SK-N-SH (cell line): Measurements from ENCODE around the gene MACROD2. TPM values are rescaled to one million over a fixed set of nuclear protein-coding genes. Genes with fewer than 3 reads are reported as not detected.

Experiments used
- CTCF ChIA-PET: fragments of 300-600, 350-600 bp; formaldehyde crosslinking; extraction: SDS; loops from one replicate; lab custom pipeline; 2021; lab: Yijun Ruan, JAX
- POLR2A ChIA-PET: fragments of 350-600 bp; sonication (Branson Sonifier 250); formaldehyde crosslinking; extraction: SDS; loops from one replicate; lab custom pipeline; 2020; ENCODE audit warnings: antibody characterized with exemption, inconsistent platforms; lab: Yijun Ruan, JAX
- DNase-seq: peaks from one replicate; pipeline ENCODE4 v3.0.0; 2012
- H2AFZ ChIP-seq: fragments of 200-600 bp; sonication (generic); 2 replicates; pipeline ENCODE4 v1.8.1; 2016; ENCODE audit warnings: antibody characterized with exemption, mild to moderate bottlenecking, low read depth
- H3F3A ChIP-seq: fragments of 200-600 bp; sonication (generic); replicated peaks from 2 replicates; pipeline ENCODE3; 2016; ENCODE audit warnings: antibody characterized with exemption, mild to moderate bottlenecking; ENCODE audit not compliant: insufficient read depth
- H3K27ac ChIP-seq, 2 experiments: fragments of 200-500 bp in 1 of 2; fragments of 200-600 bp in 1 of 2; sonication (Bioruptor generic) in 1 of 2; sonication (generic), shearing (Covaris generic) in 1 of 2; 2 replicates each; pipeline versions ENCODE4 v1.5.1 to v1.6.1; 2014 to 2016; ENCODE audit warnings: low read depth in 2 of 2, inconsistent platforms in 1 of 2, low read length in 1 of 2, mild to moderate bottlenecking in 1 of 2, mixed read lengths in 1 of 2
- H3K27me3 ChIP-seq: fragments of 200-600 bp; sonication (generic), shearing (Covaris generic); 2 replicates; pipeline ENCODE4 v1.6.1; 2016; ENCODE audit warnings: mixed run types; ENCODE audit not compliant: insufficient read depth
- H3K36me3 ChIP-seq, 2 experiments: fragments of 200-500 bp in 1 of 2; fragments of 200-600 bp in 1 of 2; sonication (Bioruptor generic) in 1 of 2; sonication (generic) in 1 of 2; replicated peaks in 1 of 2; 2 replicates each; pipeline versions ENCODE3 to v1.5.1; 2014 to 2016; ENCODE audit warnings: low read length in 1 of 2, mild to moderate bottlenecking in 1 of 2; ENCODE audit not compliant: insufficient read depth in 2 of 2, control insufficient read depth in 1 of 2
- H3K4me1 ChIP-seq, 2 experiments: fragments of 200-500 bp in 1 of 2; fragments of 200-600 bp in 1 of 2; sonication (Bioruptor generic) in 1 of 2; sonication (generic), shearing (Covaris generic) in 1 of 2; 2 replicates each; pipeline versions ENCODE4 v1.5.1 to v1.6.1; 2014 to 2016; ENCODE audit warnings: low read depth in 1 of 2, low read length in 1 of 2, mixed run types in 1 of 2; ENCODE audit not compliant: insufficient read depth in 2 of 2, control insufficient read depth in 1 of 2
- H3K4me2 ChIP-seq: fragments of 200-600 bp; sonication (generic), shearing (Covaris generic); 2 replicates; pipeline ENCODE4 v1.6.1; 2017; ENCODE audit warnings: mixed run types
- H3K4me3 ChIP-seq, 2 experiments: fragments of 200-500 bp in 1 of 2; fragments of 200-600 bp in 1 of 2; sonication (Bioruptor generic) in 1 of 2; sonication (generic), shearing (Covaris generic) in 1 of 2; 2 replicates each; pipeline versions ENCODE4 v1.5.1 to v1.8.1; 2014 to 2016; ENCODE audit warnings: low read depth in 2 of 2, inconsistent platforms in 1 of 2, low read length in 1 of 2, mild to moderate bottlenecking in 1 of 2, mixed read lengths in 1 of 2, moderate library complexity in 1 of 2
- H3K79me2 ChIP-seq: fragments of 200-600 bp; sonication (generic); 2 replicates; pipeline ENCODE4 v1.8.1; 2017; ENCODE audit warnings: mild to moderate bottlenecking; ENCODE audit not compliant: insufficient read depth
- H3K9ac ChIP-seq: fragments of 200-600 bp; sonication (generic); 2 replicates; pipeline ENCODE4 v1.6.1; 2017; ENCODE audit warnings: mixed run types
- H3K9me2 ChIP-seq: fragments of 200-600 bp; sonication (generic); 2 replicates; pipeline ENCODE4 v1.6.1; 2017; ENCODE audit warnings: mixed run types
- H3K9me3 ChIP-seq: fragments of 200-600 bp; sonication (generic); 2 replicates; pipeline ENCODE4 v1.6.1; 2017; ENCODE audit warnings: mixed run types, mild to moderate bottlenecking, moderate library complexity
- H4K20me1 ChIP-seq: fragments of 200-600 bp; sonication (generic); 2 replicates; pipeline ENCODE4 v1.6.1; 2017; ENCODE audit warnings: mild to moderate bottlenecking, mixed run types; ENCODE audit not compliant: insufficient read depth
- CHD2 ChIP-seq: fragments of 150-350 bp; IDR thresholded peaks from 2 replicates; pipeline ENCODE4 v1.6.1; 2018; ENCODE audit warnings: low read length; ENCODE audit not compliant: partially characterized antibody
- ELF1 ChIP-seq: IDR thresholded peaks from 2 replicates; pipeline ENCODE4 v1.4.0; 2012
- EP300 ChIP-seq, 2 experiments: IDR thresholded peaks; 2 replicates each; pipeline versions ENCODE4 v1.4.0 to v1.6.1; 2012; ENCODE audit warnings: borderline replicate concordance in 1 of 2, low read depth in 1 of 2, low read length in 1 of 2
- FOSL2 ChIP-seq: IDR thresholded peaks from 2 replicates; pipeline ENCODE4 v1.4.0; 2012; ENCODE audit warnings: low read depth, mild to moderate bottlenecking, moderate library complexity, borderline replicate concordance
- FOXJ3 ChIP-seq: sonication (generic); formaldehyde crosslinking; IDR thresholded peaks from 2 replicates; pipeline ENCODE4 v1.5.1; 2020; ENCODE audit warnings: mild to moderate bottlenecking, missing genetic modification reagents
- FOXM1 ChIP-seq: IDR thresholded peaks from 2 replicates; pipeline ENCODE4 v1.4.0; 2012; ENCODE audit warnings: low read depth, mild to moderate bottlenecking
- GATA2 ChIP-seq: sonication (generic); formaldehyde crosslinking; IDR thresholded peaks from 2 replicates; pipeline ENCODE4 v1.5.0; 2020; ENCODE audit warnings: mild to moderate bottlenecking, missing genetic modification reagents
- JUND ChIP-seq: IDR thresholded peaks from 2 replicates; pipeline ENCODE4 v1.4.0; 2012
- MXI1 ChIP-seq: IDR thresholded peaks from 2 replicates; pipeline ENCODE4 v1.6.1; 2012; ENCODE audit warnings: mild to moderate bottlenecking, low read depth, low read length, improper control_type of control experiment
- POLR2AphosphoS5 ChIP-seq: IDR thresholded peaks from 2 replicates; pipeline ENCODE4 v1.6.1; 2012; ENCODE audit warnings: low read depth, low read length
- RAD21 ChIP-seq: IDR thresholded peaks from 2 replicates; pipeline ENCODE4 v1.6.1; 2012; ENCODE audit warnings: mild to moderate bottlenecking, low read length
- RCOR1 ChIP-seq: fragments of 150-350 bp; IDR thresholded peaks from 2 replicates; pipeline ENCODE4 v1.6.1; 2017; ENCODE audit warnings: antibody characterized with exemption, low read length
- SMC3 ChIP-seq: IDR thresholded peaks from 2 replicates; pipeline ENCODE4 v1.6.1; 2012; ENCODE audit warnings: low read depth, low read length, improper control_type of control experiment
- TAF1 ChIP-seq: IDR thresholded peaks from 2 replicates; pipeline ENCODE4 v1.6.1; 2012; ENCODE audit warnings: low read depth, mild to moderate bottlenecking, low read length, moderate library complexity, borderline replicate concordance
- TCF12 ChIP-seq: IDR thresholded peaks from 2 replicates; pipeline ENCODE4 v1.4.0; 2012
- TEAD4 ChIP-seq: IDR thresholded peaks from 2 replicates; pipeline ENCODE4 v1.4.0; 2012; ENCODE audit warnings: mild to moderate bottlenecking, borderline replicate concordance; ENCODE audit not compliant: insufficient read depth
- WGBS: methylation state at CpG from one replicate; pipeline ENCODE4 v1.1.6; 2017; ENCODE audit warnings: low lambda C conversion rate; 5-methylcytosine and 5-hydroxymethylcytosine counted together
- polyA plus RNA-seq, 3 experiments: library from polyadenylated mRNA; depleted of rRNA; stranded (reverse); fragments of >200 nt; gene quantifications; 2 replicates each; pipeline ENCODE4 v1.2.3, GENCODE V29; 2012
- TF ChIP-seq, protein P1 (sequence below): IDR thresholded peaks from 2 replicates; pipeline ENCODE4 v1.6.1; 2012; ENCODE audit warnings: mild to moderate bottlenecking, low read depth, low read length, moderate library complexity
- TF ChIP-seq, protein P2 (sequence below): fragments of 150-350 bp; IDR thresholded peaks from 2 replicates; pipeline ENCODE4 v1.6.1; 2016; ENCODE audit warnings: mild to moderate bottlenecking, low read depth, low read length
- TF ChIP-seq, protein P3 (sequence below): IDR thresholded peaks from 2 replicates; pipeline ENCODE4; 2012
- TF ChIP-seq, protein P4 (sequence below): IDR thresholded peaks from 2 replicates; pipeline ENCODE4 v1.4.0; 2012; ENCODE audit warnings: low read depth

MACROD2 gene
- polyA plus RNA-seq, 1 of the 3 experiments (the other 2 are of a cell fraction) = 0.33 TPM

DNA sequence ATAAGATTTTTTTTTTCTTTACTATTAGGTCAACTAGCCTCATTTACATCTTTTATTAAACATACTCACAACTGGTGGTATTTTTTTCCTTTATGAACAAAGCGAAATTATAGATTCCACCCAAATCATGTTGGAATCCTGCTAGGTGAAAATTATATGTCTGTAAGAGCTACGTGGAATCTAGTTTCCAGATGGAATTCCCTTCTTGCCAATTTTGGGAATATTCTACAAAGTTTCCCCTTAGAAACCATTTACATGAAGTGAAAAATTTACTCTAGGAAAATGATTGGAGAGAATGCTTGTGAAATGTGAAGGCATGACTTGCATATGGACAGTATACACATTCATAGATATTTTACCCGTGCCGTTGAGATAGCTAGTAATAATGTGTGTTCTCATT, 1466.6 kb downstream of the MACROD2 start:
- no peaks in the 10 kb centered on the region for H3K9me2 ChIP-seq
- H3K79me2 ChIP-seq = no peaks in the 10 kb centered on the region
- no peaks in the 10 kb centered on the region for H4K20me1 ChIP-seq
- ChIA-PET CTCF (interaction anchor here (1.0 kb wide), 1 partner anchor 12 kb away, joined by 3 read pairs; no protein-coding TSS in a partner anchor), POLR2A (no interaction called here)
- 66% methylated on average over 4 of the region's 4 CpGs for WGBS
- no peaks in the 10 kb centered on the region for H3K27me3 ChIP-seq
- H3K27ac ChIP-seq = no peak overlapping the region
- DNase-seq = no peak
- no peak overlapping the region for H3K9ac ChIP-seq
- TF ChIP-seq TAF1 (no peak), FOXJ3 (CRISPR knock-in tag) (no peak), FOXM1 (no peak), GATA2 (no peak), TEAD4 (no peak), CHD2 (no peak), MXI1 (no peak)
- TF ChIP-seq, protein P1, sequence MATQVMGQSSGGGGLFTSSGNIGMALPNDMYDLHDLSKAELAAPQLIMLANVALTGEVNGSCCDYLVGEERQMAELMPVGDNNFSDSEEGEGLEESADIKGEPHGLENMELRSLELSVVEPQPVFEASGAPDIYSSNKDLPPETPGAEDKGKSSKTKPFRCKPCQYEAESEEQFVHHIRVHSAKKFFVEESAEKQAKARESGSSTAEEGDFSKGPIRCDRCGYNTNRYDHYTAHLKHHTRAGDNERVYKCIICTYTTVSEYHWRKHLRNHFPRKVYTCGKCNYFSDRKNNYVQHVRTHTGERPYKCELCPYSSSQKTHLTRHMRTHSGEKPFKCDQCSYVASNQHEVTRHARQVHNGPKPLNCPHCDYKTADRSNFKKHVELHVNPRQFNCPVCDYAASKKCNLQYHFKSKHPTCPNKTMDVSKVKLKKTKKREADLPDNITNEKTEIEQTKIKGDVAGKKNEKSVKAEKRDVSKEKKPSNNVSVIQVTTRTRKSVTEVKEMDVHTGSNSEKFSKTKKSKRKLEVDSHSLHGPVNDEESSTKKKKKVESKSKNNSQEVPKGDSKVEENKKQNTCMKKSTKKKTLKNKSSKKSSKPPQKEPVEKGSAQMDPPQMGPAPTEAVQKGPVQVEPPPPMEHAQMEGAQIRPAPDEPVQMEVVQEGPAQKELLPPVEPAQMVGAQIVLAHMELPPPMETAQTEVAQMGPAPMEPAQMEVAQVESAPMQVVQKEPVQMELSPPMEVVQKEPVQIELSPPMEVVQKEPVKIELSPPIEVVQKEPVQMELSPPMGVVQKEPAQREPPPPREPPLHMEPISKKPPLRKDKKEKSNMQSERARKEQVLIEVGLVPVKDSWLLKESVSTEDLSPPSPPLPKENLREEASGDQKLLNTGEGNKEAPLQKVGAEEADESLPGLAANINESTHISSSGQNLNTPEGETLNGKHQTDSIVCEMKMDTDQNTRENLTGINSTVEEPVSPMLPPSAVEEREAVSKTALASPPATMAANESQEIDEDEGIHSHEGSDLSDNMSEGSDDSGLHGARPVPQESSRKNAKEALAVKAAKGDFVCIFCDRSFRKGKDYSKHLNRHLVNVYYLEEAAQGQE = no peak
- TF ChIP-seq, protein P2, sequence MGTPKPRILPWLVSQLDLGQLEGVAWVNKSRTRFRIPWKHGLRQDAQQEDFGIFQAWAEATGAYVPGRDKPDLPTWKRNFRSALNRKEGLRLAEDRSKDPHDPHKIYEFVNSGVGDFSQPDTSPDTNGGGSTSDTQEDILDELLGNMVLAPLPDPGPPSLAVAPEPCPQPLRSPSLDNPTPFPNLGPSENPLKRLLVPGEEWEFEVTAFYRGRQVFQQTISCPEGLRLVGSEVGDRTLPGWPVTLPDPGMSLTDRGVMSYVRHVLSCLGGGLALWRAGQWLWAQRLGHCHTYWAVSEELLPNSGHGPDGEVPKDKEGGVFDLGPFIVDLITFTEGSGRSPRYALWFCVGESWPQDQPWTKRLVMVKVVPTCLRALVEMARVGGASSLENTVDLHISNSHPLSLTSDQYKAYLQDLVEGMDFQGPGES = no peak
- TF ChIP-seq, protein P3, sequence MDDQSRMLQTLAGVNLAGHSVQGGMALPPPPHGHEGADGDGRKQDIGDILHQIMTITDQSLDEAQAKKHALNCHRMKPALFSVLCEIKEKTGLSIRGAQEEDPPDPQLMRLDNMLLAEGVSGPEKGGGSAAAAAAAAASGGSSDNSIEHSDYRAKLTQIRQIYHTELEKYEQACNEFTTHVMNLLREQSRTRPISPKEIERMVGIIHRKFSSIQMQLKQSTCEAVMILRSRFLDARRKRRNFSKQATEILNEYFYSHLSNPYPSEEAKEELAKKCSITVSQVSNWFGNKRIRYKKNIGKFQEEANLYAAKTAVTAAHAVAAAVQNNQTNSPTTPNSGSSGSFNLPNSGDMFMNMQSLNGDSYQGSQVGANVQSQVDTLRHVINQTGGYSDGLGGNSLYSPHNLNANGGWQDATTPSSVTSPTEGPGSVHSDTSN = no peak
- TF ChIP-seq, all 33 proteins: peak for 0
- Histone ChIP-seq H3K4me2 (no peak overlapping the region), H3K4me3 (no peak overlapping the region), H3F3A (no peaks in the 10 kb centered on the region), H3K36me3 (no peaks in the 10 kb centered on the region), H3K9me3 (no peaks in the 10 kb centered on the region), H3K4me1 (no peaks in the 10 kb centered on the region), H2AFZ (no peak overlapping the region)

DNA sequence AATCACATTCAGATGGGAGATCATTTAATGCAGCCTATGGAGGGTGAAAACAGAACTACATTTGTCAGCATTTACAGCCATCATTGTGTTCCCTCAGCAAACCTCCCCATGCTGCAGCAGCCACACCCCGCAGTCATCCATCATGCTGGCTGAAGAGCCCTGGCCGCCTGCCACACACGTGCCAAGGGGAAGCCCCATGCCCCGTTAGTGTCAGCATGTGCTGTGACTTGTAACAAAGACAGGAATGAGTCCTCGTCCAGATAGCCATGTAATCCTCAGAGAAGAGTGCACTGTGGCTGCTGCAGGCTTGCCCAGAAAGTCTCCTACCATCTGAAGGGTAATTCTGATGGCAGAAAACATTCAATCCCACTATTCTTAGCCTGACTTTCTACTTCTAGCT, 1480.2 kb downstream of the MACROD2 start:
- H3K9me3 ChIP-seq = no peaks in the 10 kb centered on the region
- ChIA-PET CTCF (no interaction called here), POLR2A (no interaction called here)
- H3K4me1 ChIP-seq = peaks cover 0 to 3% of the 10 kb centered on the region in 2 experiments; a peak in 1 of 4 replicates
- no peak overlapping the region for H3K4me2 ChIP-seq
- no peak overlapping the region for H2AFZ ChIP-seq
- H4K20me1 ChIP-seq = no peaks in the 10 kb centered on the region
- no peaks in the 10 kb centered on the region for H3K79me2 ChIP-seq
- no peak overlapping the region for H3K9ac ChIP-seq
- no peaks in the 10 kb centered on the region for H3F3A ChIP-seq
- no peaks in the 10 kb centered on the region for H3K36me3 ChIP-seq
- H3K27me3 ChIP-seq = no peaks in the 10 kb centered on the region
- no peak overlapping the region for H3K4me3 ChIP-seq
- peak; percentile 23 for DNase-seq
- no peaks in the 10 kb centered on the region for H3K9me2 ChIP-seq
- no peak overlapping the region for H3K27ac ChIP-seq
- 24% methylated on average over 5 of the region's 5 CpGs for WGBS
- TF ChIP-seq RCOR1 = no peak
- TF ChIP-seq FOXM1 = no peak
- TF ChIP-seq, protein P4, sequence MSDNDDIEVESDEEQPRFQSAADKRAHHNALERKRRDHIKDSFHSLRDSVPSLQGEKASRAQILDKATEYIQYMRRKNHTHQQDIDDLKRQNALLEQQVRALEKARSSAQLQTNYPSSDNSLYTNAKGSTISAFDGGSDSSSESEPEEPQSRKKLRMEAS = no peak
- TF ChIP-seq GATA2 = no peak
- no peak for TF ChIP-seq JUND
- no peak for TF ChIP-seq CHD2
- TF ChIP-seq MXI1 = no peak
- no peak for TF ChIP-seq TAF1
- TF ChIP-seq ELF1 = no peak
- TF ChIP-seq RAD21 = no peak
- TF ChIP-seq FOXJ3 (CRISPR knock-in tag) = no peak
- no peak for TF ChIP-seq SMC3
- no peak for TF ChIP-seq POLR2AphosphoS5
- no peak for TF ChIP-seq TCF12
- TF ChIP-seq EP300 (IDR thresholded peaks at IDR 0.05; ENCODE audit: borderline replicate concordance in 1 of 2, low read depth in 1 of 2, low read length in 1 of 2) = no peak
- TF ChIP-seq FOSL2 = no peak
